Activated CD4-positive, alpha-beta T cell treated with anti-CD3 and anti-CD28 coated beads, Interleukin-2, amount 10 ng/mL, durations not matched to agents 24 days and 14 days (primary cell): ENCODE data around the gene ADAMTS18. TPM values are rescaled to one million over a fixed set of nuclear protein-coding genes. Genes with fewer than 3 reads are reported as not detected.

Experiments
- DNase-seq: peaks from one replicate; pipeline ENCODE4 v3.0.0; 2022
- H3K27ac Mint-ChIP-seq: one replicate; pipeline ENCODE4 v1.8.0; 2022; ENCODE audit warnings: mild to moderate bottlenecking, mixed read lengths
- H3K27me3 Mint-ChIP-seq: one replicate; pipeline ENCODE4 v1.8.0; 2022; ENCODE audit warnings: mixed read lengths
- H3K36me3 Mint-ChIP-seq: one replicate; pipeline ENCODE4 v1.8.0; 2022; ENCODE audit warnings: low read depth, mild to moderate bottlenecking, mixed read lengths
- H3K4me1 Mint-ChIP-seq: one replicate; pipeline ENCODE4 v1.8.0; 2021; ENCODE audit warnings: mixed read lengths
- H3K4me3 Mint-ChIP-seq: one replicate; pipeline ENCODE4 v1.8.0; 2022; ENCODE audit warnings: mild to moderate bottlenecking, moderate library complexity, mixed read lengths
- H3K9me3 Mint-ChIP-seq: one replicate; pipeline ENCODE4 v1.8.0; 2021; ENCODE audit warnings: mixed read lengths
- intact Hi-C: fragments of 100-400 bp; cut with micrococcal nuclease; formaldehyde crosslinking; loops from one replicate; pipeline ENCODE4 v1.15.1; 2023
- total RNA-seq: library from RNA; stranded (reverse); gene quantifications from 2 replicates; pipeline ENCODE4 v1.2.3, GENCODE V29; 2022

Gene ADAMTS18
- total RNA-seq, 1 donor from 2014 or later, result not detected

- Mint-ChIP-seq H3K27ac (no peak overlapping the region), H3K4me1 (no peaks in the 10 kb centered on the region), H3K36me3 (no peaks in the 10 kb centered on the region), H3K27me3 (peaks cover under 1% of the 10 kb centered on the region), H3K9me3 (no peaks in the 10 kb centered on the region), H3K4me3 (no peak overlapping the region)
- intact Hi-C loops, result no loop called here
- no peak for DNase-seq
Measured at GRCh38 chr16:77398495-77398894, 36.3 kb downstream of the ADAMTS18 start.

- no peaks in the 10 kb centered on the region for H3K9me3 Mint-ChIP-seq
- intact Hi-C loops, result no loop called here
- H3K27me3 Mint-ChIP-seq, result no peaks in the 10 kb centered on the region
- H3K27ac Mint-ChIP-seq, result no peak overlapping the region
- no peaks in the 10 kb centered on the region for H3K36me3 Mint-ChIP-seq
- no peak overlapping the region for H3K4me3 Mint-ChIP-seq
- no peak for DNase-seq
- no peaks in the 10 kb centered on the region for H3K4me1 Mint-ChIP-seq
Measured at GRCh38 chr16:77396461-77396860, 38.4 kb downstream of the ADAMTS18 start.

DNA sequence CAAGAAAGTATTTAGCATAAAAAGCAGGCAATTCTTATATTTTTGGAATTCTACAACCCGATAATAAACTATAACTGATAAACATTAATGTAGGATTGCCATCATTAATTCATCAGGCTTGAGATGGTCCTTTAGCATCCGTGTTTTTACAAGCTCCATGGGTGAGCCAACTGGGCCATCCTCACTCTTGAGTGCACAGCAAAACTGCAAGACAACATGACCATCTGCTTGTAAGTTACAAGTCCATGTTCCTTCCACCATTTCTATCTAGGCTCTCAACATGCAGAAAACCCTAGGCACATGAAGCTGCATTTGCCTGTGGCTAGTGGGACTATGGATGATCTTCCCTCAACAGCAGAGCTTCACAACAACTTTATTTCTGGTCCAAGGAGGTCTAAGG is 40.1 kb downstream of the ADAMTS18 start:
- Mint-ChIP-seq H3K4me3 (no peak overlapping the region), H3K27ac (no peak overlapping the region), H3K4me1 (no peaks in the 10 kb centered on the region), H3K27me3 (no peaks in the 10 kb centered on the region), H3K36me3 (no peaks in the 10 kb centered on the region), H3K9me3 (no peaks in the 10 kb centered on the region)
- intact Hi-C loops, result no loop called here
- DNase-seq, result no peak

GRCh38 chr16:77393955-77394354 is 40.9 kb downstream of the ADAMTS18 start:
- no peaks in the 10 kb centered on the region for H3K27me3 Mint-ChIP-seq
- H3K4me1 Mint-ChIP-seq, result no peaks in the 10 kb centered on the region
- H3K9me3 Mint-ChIP-seq, result no peaks in the 10 kb centered on the region
- H3K36me3 Mint-ChIP-seq, result no peaks in the 10 kb centered on the region
- no peak overlapping the region for H3K27ac Mint-ChIP-seq
- H3K4me3 Mint-ChIP-seq, result no peak overlapping the region
- DNase-seq, result no peak
- intact Hi-C loops, result no loop called here

DNA sequence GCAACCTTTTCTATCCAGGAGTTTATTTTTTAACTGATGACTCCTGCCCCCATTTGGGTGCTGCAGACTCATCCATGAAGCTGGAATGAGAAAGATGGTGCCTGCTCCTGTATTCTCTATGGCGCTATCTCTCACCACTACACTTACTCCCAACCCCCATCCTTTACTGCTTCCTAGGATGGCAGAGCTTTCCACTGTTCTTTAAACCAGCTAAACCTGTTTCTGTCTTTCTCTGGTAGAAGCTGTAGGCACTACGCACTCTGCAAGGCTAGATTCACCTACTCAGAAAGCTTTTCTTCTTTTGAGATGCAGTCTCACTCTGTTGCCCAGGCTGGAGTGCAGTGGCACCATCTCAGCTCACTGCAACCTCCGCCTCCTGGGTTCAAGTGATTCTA is 47.0 kb downstream of the ADAMTS18 start:
- intact Hi-C loops, result no loop called here
- H3K27ac Mint-ChIP-seq, result no peak overlapping the region
- H3K36me3 Mint-ChIP-seq, result no peaks in the 10 kb centered on the region
- H3K4me1 Mint-ChIP-seq, result no peaks in the 10 kb centered on the region
- no peak overlapping the region for H3K4me3 Mint-ChIP-seq
- no peak for DNase-seq
- H3K9me3 Mint-ChIP-seq, result no peaks in the 10 kb centered on the region
- no peaks in the 10 kb centered on the region for H3K27me3 Mint-ChIP-seq

DNA sequence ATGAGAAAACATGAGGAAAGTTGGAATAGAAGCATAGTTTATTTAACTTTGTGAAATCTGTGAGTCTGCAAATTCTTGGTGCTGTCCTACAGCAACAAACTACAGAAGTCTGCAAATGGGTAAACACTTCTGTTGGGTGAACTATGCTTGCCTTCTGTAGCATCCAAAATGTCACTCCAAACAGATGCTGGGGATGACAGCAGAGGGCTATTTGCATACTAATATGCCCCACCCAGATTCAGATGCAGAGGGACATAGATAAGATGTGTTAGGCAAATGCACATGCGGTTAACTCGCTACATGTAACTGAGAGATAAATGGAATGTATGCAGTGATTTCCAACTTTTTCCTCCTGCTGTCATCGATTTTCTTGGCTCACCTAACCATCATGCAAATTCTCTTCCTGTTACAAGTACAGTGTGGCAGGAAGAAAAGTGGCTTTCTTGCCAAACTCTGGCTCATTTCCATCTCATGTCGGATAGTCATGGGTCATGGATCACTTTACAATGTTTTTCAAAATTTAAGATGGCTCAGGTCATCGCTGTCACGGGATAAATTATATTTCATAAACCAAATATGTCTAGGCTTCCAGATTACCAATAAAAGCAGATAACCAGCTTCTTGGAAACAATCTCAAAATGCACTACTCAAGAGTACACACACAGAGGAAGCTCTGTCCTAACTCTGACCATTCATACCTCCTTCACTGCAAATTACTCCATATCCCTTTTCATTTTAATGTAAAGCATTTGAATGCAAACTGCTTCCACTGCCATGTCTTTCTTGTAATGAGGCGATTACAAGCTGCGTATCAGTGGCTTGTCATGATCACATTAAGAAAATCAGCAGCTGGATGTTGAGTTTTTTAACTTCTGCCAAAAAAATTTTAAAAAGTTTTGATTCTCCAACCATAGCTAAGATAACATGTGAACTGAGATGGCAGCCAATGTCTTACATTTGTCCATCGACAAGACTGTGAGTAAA is 47.7 kb downstream of the ADAMTS18 start:
- Mint-ChIP-seq H3K9me3 (no peaks in the 10 kb centered on the region), H3K4me3 (no peak overlapping the region), H3K36me3 (no peaks in the 10 kb centered on the region), H3K27ac (no peak overlapping the region), H3K4me1 (no peaks in the 10 kb centered on the region), H3K27me3 (no peaks in the 10 kb centered on the region)
- intact Hi-C loops, result no loop called here
- DNase-seq, result no peak

DNA sequence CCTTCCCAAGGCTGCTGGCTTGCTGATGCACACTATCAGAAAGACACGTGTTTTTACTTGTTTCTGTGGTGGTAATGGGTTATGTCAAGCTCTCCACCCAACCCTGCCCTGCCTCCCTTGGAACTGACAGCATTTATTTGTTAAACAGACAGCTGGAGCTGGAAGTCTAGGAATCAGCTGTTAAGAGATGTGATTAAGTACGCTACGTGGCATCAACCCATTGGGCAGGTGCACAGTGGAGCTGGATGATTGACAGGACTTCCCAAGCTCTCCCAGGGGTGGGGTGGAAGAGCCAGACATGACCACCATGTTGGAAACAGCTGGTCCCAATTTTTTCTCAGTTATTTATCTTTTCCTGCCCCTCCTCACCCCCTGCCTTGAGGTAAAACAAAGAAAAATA is 49.4 kb downstream of the ADAMTS18 start:
- no peaks in the 10 kb centered on the region for H3K4me1 Mint-ChIP-seq
- H3K36me3 Mint-ChIP-seq, result no peaks in the 10 kb centered on the region
- H3K4me3 Mint-ChIP-seq, result no peak overlapping the region
- H3K27ac Mint-ChIP-seq, result no peak overlapping the region
- no peak for DNase-seq
- H3K9me3 Mint-ChIP-seq, result no peaks in the 10 kb centered on the region
- intact Hi-C loops, result no loop called here
- H3K27me3 Mint-ChIP-seq, result no peaks in the 10 kb centered on the region

DNA sequence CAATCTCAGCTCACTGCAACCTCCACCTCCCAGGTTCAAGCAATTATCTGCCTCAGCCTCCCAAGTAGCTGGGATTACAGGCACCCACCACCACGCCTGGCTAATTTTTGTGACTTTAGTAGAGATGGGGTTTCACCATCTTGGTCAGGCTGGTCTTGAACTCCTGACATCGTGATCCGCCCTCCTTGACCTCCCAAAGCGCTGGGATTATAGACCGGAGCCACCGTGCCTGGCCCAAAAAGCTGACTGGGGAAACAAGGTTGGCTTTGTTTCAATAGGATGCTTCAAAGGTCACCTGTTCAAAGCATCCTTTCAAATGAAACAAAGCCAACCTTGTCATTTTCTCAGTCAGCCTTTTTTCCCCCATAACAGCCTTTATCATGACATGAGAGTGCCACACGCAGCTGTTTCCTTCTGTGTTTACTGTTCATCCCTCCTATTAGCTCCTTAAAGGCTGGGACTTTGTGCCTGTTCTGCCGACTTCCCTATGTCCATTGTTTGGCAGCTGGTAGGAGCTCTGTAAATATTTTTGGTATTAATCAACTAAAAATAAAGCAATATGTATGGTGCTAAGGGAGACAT is 51.1 kb downstream of the ADAMTS18 start:
- no peaks in the 10 kb centered on the region for H3K27me3 Mint-ChIP-seq
- no peaks in the 10 kb centered on the region for H3K9me3 Mint-ChIP-seq
- no peak overlapping the region for H3K27ac Mint-ChIP-seq
- H3K4me1 Mint-ChIP-seq, result no peaks in the 10 kb centered on the region
- DNase-seq, result no peak
- H3K36me3 Mint-ChIP-seq, result no peaks in the 10 kb centered on the region
- H3K4me3 Mint-ChIP-seq, result no peak overlapping the region
- intact Hi-C loops, result no loop called here

DNA sequence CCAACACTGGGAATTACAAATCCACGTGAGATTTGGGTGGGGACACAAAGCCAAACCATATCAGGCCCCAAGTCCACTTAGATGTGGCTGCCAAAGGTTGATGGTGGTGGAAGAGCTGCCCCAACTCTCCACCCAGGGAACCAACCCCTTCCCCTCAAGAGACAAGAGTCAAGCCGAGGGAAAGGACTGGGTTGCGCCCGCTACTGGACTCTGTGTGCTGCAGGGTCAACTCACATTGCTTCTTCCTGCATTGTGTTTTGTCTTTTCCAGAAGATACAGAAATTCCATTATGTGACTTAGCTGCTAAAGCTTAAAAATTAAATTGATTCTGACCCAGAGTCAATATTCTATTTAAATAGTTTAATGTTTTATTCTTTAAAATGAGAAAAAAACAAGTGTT is 58.5 kb downstream of the ADAMTS18 start:
- DNase-seq, result peak; percentile 64
- Mint-ChIP-seq H3K36me3 (no peaks in the 10 kb centered on the region), H3K4me1 (no peaks in the 10 kb centered on the region), H3K27me3 (peaks cover 4% of the 10 kb centered on the region), H3K9me3 (no peaks in the 10 kb centered on the region), H3K27ac (no peak overlapping the region), H3K4me3 (no peak overlapping the region)
- intact Hi-C loops, result loop anchor here (1.0 to 2.0 kb wide), 2 partner anchors 140 to 210 kb away; no protein-coding TSS in a partner anchor

- peaks cover 7% of the 10 kb centered on the region for H3K27me3 Mint-ChIP-seq
- no peaks in the 10 kb centered on the region for H3K9me3 Mint-ChIP-seq
- no peaks in the 10 kb centered on the region for H3K36me3 Mint-ChIP-seq
- no peaks in the 10 kb centered on the region for H3K4me1 Mint-ChIP-seq
- no peak overlapping the region for H3K4me3 Mint-ChIP-seq
- DNase-seq, result no peak
- no peak overlapping the region for H3K27ac Mint-ChIP-seq
- intact Hi-C loops, result no loop called here
Measured at GRCh38 chr16:77375396-77375795, 59.4 kb downstream of the ADAMTS18 start.

GRCh38 chr16:77374384-77374783 is 60.5 kb downstream of the ADAMTS18 start:
- H3K27ac Mint-ChIP-seq, result no peak overlapping the region
- H3K4me3 Mint-ChIP-seq, result no peak overlapping the region
- intact Hi-C loops, result no loop called here
- no peaks in the 10 kb centered on the region for H3K9me3 Mint-ChIP-seq
- H3K36me3 Mint-ChIP-seq, result no peaks in the 10 kb centered on the region
- peaks cover 9% of the 10 kb centered on the region for H3K27me3 Mint-ChIP-seq
- DNase-seq, result no peak
- no peaks in the 10 kb centered on the region for H3K4me1 Mint-ChIP-seq

DNA sequence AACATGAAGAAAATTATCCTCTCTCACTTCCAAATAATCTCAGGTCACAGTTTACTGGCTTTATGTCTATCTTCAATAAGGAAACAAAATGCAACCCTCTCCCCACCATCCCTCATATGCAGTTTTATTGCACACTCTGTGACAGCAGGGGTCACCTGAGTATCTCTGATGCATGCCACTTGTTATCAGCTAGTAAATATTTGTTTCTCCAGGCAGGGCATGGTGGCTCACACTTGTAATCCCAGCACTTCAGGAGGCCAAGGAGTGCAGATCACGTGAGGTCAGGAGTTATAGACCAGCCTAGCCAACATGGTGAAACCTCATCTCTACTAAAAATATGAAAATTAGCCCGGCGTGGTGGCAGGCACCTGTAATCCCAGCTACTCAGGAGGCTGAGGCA is 61.1 kb downstream of the ADAMTS18 start:
- H3K9me3 Mint-ChIP-seq, result no peaks in the 10 kb centered on the region
- H3K27me3 Mint-ChIP-seq, result peaks cover 9% of the 10 kb centered on the region
- no peak for DNase-seq
- H3K4me1 Mint-ChIP-seq, result no peaks in the 10 kb centered on the region
- no peak overlapping the region for H3K4me3 Mint-ChIP-seq
- no peak overlapping the region for H3K27ac Mint-ChIP-seq
- intact Hi-C loops, result no loop called here
- no peaks in the 10 kb centered on the region for H3K36me3 Mint-ChIP-seq

DNA sequence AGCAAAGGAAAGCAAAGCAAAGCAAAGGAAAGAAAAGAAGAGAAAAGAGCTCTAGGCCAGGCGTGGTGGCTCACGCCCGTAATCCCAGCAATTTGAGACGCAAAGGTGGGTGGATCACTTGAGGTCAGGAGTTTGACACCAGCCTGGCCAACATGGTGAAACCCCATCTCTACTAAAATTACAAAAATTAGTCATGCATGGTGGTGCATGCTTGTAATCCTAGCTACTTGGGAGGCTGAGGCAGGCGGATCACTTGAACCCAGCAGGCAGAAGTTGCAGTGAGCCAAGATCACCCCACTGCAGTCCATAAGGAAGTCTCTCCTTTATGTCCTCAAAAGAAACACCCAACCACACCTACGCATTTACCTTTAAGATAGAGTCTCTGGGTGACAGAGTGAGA is 70.1 kb downstream of the ADAMTS18 start:
- Mint-ChIP-seq H3K4me1 (no peaks in the 10 kb centered on the region), H3K4me3 (no peak overlapping the region), H3K27ac (no peak overlapping the region), H3K9me3 (no peaks in the 10 kb centered on the region), H3K36me3 (no peaks in the 10 kb centered on the region), H3K27me3 (peaks cover 2% of the 10 kb centered on the region)
- no peak for DNase-seq
- intact Hi-C loops, result no loop called here

DNA sequence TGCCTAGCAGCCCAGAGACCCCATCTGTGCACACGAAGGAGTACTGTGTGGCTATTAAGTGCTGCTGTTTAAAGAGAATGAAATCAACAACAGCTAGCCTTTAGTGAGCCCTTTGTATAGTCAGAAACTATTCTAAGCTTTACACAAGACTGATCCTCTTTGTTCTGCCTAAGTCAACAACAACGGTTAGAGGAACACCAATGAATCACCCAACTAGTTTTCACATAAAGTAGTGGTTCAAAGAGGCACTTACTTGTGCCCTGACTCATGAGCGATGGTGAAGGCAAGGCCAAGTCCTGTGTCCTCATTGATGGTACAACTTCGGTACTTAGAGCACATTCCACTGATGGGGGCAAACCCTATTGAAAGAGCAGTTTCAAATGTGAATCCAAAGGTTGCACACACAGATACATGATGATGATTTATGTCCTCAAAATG is 75.8 kb downstream of the ADAMTS18 start:
- no peaks in the 10 kb centered on the region for H3K4me1 Mint-ChIP-seq
- no peak overlapping the region for H3K4me3 Mint-ChIP-seq
- H3K9me3 Mint-ChIP-seq, result no peaks in the 10 kb centered on the region

More for the DNA sequence above, 75.8 kb downstream of the ADAMTS18 start:
- Mint-ChIP-seq H3K27ac (no peak overlapping the region), H3K27me3 (peaks cover 1% of the 10 kb centered on the region), H3K36me3 (no peaks in the 10 kb centered on the region)
- intact Hi-C loops, result no loop called here
- DNase-seq, result no peak
